K562 (cell line): ENCODE results near the gene MBD3. TPM values are rescaled to one million over a fixed set of nuclear protein-coding genes. Genes with fewer than 3 reads are reported as not detected.

ENCODE experiments used
- ARHGAP35 ChIP-seq: fragments of 450-650 bp; IDR thresholded peaks from 2 replicates; pipeline ENCODE4 v1.6.1; 2018; ENCODE audit not compliant: partially characterized antibody
- ATF1 ChIP-seq, 2 experiments: fragments of 450-650 bp in 1 of 2; IDR thresholded peaks; 2 replicates each; pipeline ENCODE4 v1.6.1; 2016; ENCODE audit warnings: missing compliant biosample characterization in 1 of 2, missing genetic modification characterization in 1 of 2
- COPS2 ChIP-seq: fragments of 450-650 bp; conservative IDR thresholded peaks from 2 replicates; pipeline ENCODE4 v1.6.1; 2016; ENCODE audit warnings: mild to moderate bottlenecking, moderate library complexity
- CREM ChIP-seq: IDR thresholded peaks from 2 replicates; pipeline ENCODE4 v1.6.1; 2014; ENCODE audit warnings: antibody characterized with exemption, low read depth
- EP300 ChIP-seq: IDR thresholded peaks from 2 replicates; pipeline ENCODE4 v1.6.1; 2012; ENCODE audit warnings: low read length, improper control_type of control experiment
- ESRRB ChIP-seq: fragments of 250-450 bp; sonication (Bioruptor Pico); IDR thresholded peaks from 2 replicates; pipeline ENCODE4 v1.5.0; 2020; ENCODE audit warnings: mild to moderate bottlenecking, moderate library complexity, borderline replicate concordance
- FOXJ2 ChIP-seq: fragments of 200-800 bp; sonication (Bioruptor generic); IDR thresholded peaks from 2 replicates; pipeline ENCODE4 v1.6.1; 2016; ENCODE audit warnings: missing genetic modification characterization, missing compliant biosample characterization
- GATAD2A ChIP-seq: fragments of 450-650 bp; IDR thresholded peaks from 2 replicates; pipeline ENCODE4 v1.6.1; 2017
- KAT7 ChIP-seq: sonication (generic); formaldehyde crosslinking; IDR thresholded peaks from 2 replicates; pipeline ENCODE4 v1.8.0; 2022; ENCODE audit warnings: missing genetic modification reagents, mild to moderate bottlenecking, borderline replicate concordance
- NCOA4 ChIP-seq: fragments of 450-650 bp; IDR thresholded peaks from 2 replicates; pipeline ENCODE4 v1.6.1; 2018; ENCODE audit warnings: mild to moderate bottlenecking; ENCODE audit not compliant: partially characterized antibody
- NR2F6 ChIP-seq: fragments of 450-650 bp; formaldehyde crosslinking; IDR thresholded peaks from 2 replicates; pipeline ENCODE4 v1.4.0; 2020; ENCODE audit warnings: mild to moderate bottlenecking
- PCBP1 ChIP-seq: fragments of 200-400 bp; formaldehyde crosslinking; IDR thresholded peaks from 2 replicates; pipeline ENCODE4 v1.6.1; 2018; ENCODE audit warnings: mild to moderate bottlenecking, low read depth, low read length; ENCODE audit not compliant: poor library complexity, severe bottlenecking
- POLR2B ChIP-seq: fragments of 450-650 bp; IDR thresholded peaks from 2 replicates; pipeline ENCODE4 v1.6.1; 2018; ENCODE audit warnings: low read depth; ENCODE audit not compliant: partially characterized antibody
- RBBP5 ChIP-seq: fragments of 200-600 bp; sonication (generic); IDR thresholded peaks from 2 replicates; pipeline ENCODE4 v1.6.1; 2012; ENCODE audit warnings: borderline replicate concordance, mild to moderate bottlenecking, low read length, control low read depth, inconsistent platforms; ENCODE audit not compliant: insufficient read depth, poor library complexity, severe bottlenecking
- RFX5 ChIP-seq: IDR thresholded peaks from 2 replicates; pipeline ENCODE4 v1.6.1; 2011; ENCODE audit warnings: low read depth, mild to moderate bottlenecking, improper control_type of control experiment, low read length
- RHOXF2B ChIP-seq: fragments of 250-450 bp; sonication (Bioruptor Pico); conservative IDR thresholded peaks from 2 replicates; pipeline ENCODE4 v1.5.1; 2021
- SREBF2 ChIP-seq: sonication (generic); formaldehyde crosslinking; IDR thresholded peaks from 2 replicates; pipeline ENCODE4 v1.4.0; 2020; ENCODE audit warnings: mild to moderate bottlenecking, missing genetic modification reagents
- SRF ChIP-seq, 2 experiments: fragments of 250-450, 450-650 bp in 1 of 2; sonication (Bioruptor Pico) in 1 of 2; sonication (generic) in 1 of 2; formaldehyde crosslinking; IDR thresholded peaks; 2 replicates each; pipeline versions ENCODE4 v1.5.0 to v1.5.1; 2020 to 2022; ENCODE audit warnings: mild to moderate bottlenecking in 1 of 2, missing genetic modification reagents in 1 of 2
- SUPT5H ChIP-seq: fragments of 450-650 bp; IDR thresholded peaks from 2 replicates; pipeline ENCODE4 v1.6.1; 2016
- TARDBP ChIP-seq: fragments of 450-650 bp; IDR thresholded peaks from 2 replicates; pipeline ENCODE4 v1.6.1; 2016
- YY1 ChIP-seq, 3 experiments: IDR thresholded peaks; 2 replicates each; pipeline ENCODE4 v1.6.1; 2011; ENCODE audit warnings: low read length in 2 of 3, mild to moderate bottlenecking in 2 of 3, moderate library complexity in 2 of 3, borderline replicate concordance in 1 of 3, control low read depth in 1 of 3, low read depth in 1 of 3; ENCODE audit not compliant: insufficient read depth in 3 of 3, insufficient replicate concordance in 2 of 3, control insufficient read depth in 1 of 3, insufficient read length in 1 of 3; ENCODE audit errors: extremely low read depth in 1 of 3
- ZNF274 ChIP-seq: IDR thresholded peaks from 2 replicates; pipeline ENCODE4 v1.6.1; 2011; ENCODE audit warnings: low read depth, mild to moderate bottlenecking, low read length, moderate library complexity, borderline replicate concordance
- ZNF77 ChIP-seq: fragments of 250-450 bp; sonication (Bioruptor Pico); IDR thresholded peaks from 2 replicates; pipeline ENCODE4 v1.5.0; 2020
- ZNF780A ChIP-seq: fragments of 250-450 bp; sonication (Bioruptor Pico); IDR thresholded peaks from 2 replicates; pipeline ENCODE4 v1.5.0; 2021; ENCODE audit warnings: mild to moderate bottlenecking
- polyA plus RNA-seq, 8 experiments: library from polyadenylated mRNA; depleted of rRNA in 4 of 8; stranded (reverse) in 5 of 8; unstranded in 3 of 8; fragments of >200 nt; fragmentation: Nextera tagmentation in 2 of 8; fragmentation: Illumina TruSeq in 1 of 8; extraction: Ambion mirVana in 2 of 8; extraction: Trizol in 1 of 8; gene quantifications; 2 replicates each; pipeline versions ENCODE4 v1.2.1 to v1.2.3, GENCODE V29; 2011 to 2014; ENCODE audit warnings: inconsistent platforms in 1 of 8, missing spikeins in 1 of 8
- total RNA-seq, 7 experiments: library from RNA; depleted of rRNA in 6 of 7; stranded (reverse); fragments of >200 nt in 6 of 7; fragmentation: Illumina TruSeq in 2 of 7; extraction: Trizol in 2 of 7; gene quantifications; 2 replicates each; pipeline versions ENCODE4 v1.2.1 to v1.2.3, GENCODE V29; 2011 to 2021; ENCODE audit warnings: low replicate concordance in 1 of 7
- TF ChIP-seq, protein P1 (sequence below): sonication (generic); formaldehyde crosslinking; IDR thresholded peaks from 2 replicates; pipeline ENCODE4 v1.8.1; 2022; ENCODE audit warnings: missing genetic modification reagents
- TF ChIP-seq, protein P2 (sequence below), 2 experiments: IDR thresholded peaks in 1 of 2; conservative IDR thresholded peaks in 1 of 2; 2 replicates each; pipeline ENCODE4 v1.6.1; 2016; ENCODE audit warnings: low read depth in 2 of 2, mild to moderate bottlenecking in 1 of 2, missing compliant biosample characterization in 1 of 2, missing genetic modification characterization in 1 of 2, moderate library complexity in 1 of 2

Gene MBD3
- total and polyA plus RNA-seq, 9 of the 15 experiments (the other 6 are each of a cell fraction or from before 2014, with no cell fraction given): 0.24 to 137 (median 30.9) TPM

DNA sequence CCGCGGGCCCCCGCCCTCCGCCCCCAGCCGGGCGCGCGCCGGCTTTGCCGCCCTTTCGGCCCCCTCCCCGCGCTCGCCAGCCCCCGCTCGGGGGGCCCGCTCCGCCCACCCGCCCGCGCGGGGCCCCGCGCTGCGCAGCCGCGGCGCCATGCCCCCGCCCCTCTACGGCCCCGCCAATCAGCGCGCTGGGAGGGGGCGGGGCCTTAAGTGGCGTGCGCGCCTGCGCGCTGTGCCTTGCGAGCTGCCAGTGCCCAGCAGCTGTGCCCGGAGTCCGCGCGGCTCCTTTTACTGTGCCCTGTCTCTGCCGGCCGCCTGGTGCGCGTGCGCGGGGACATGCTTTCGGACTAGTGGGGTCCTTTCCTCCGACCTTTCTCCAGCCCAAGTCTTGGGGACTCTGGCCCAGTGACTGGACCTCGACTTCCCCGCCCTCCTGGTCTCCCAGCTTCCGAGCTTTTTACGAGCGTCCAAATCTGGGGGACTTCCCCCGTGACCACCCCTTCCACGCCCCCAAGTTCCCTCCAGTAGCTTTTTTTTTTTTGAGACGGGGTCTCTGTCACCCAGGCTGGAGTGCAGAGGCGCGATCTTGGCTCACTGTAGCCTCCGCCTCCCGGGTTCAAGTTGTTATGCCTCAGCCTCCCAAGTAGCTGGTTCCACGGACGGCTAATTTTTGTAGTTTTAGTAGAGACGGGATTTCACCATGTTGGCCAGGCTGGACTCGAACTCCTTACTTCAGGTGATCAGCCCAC is at the start of gene MBD3 (continued):
- no peak for TF ChIP-seq COPS2
- TF ChIP-seq GATAD2A: no peak
- TF ChIP-seq POLR2B: peak; percentile 61
- no peak for TF ChIP-seq KAT7 (CRISPR knock-in tag)
- no peak for TF ChIP-seq ZNF780A
- TF ChIP-seq NCOA4: no peak
- no peak for TF ChIP-seq NR2F6 (CRISPR knock-in tag)
- no peak for TF ChIP-seq RHOXF2B
- TF ChIP-seq ESRRB (CRISPR knock-in tag): no peak
- TF ChIP-seq SREBF2: no peak
- no peak for TF ChIP-seq RFX5
- no peak; the same call in 1 of the 2 replicates for TF ChIP-seq CREM
- TF ChIP-seq SRF (CRISPR knock-in tag; IDR thresholded peaks at IDR 0.05): no peak
- peak in 2 of 3 experiments; percentile 2 to 42 for TF ChIP-seq YY1 (IDR thresholded peaks at IDR 0.05; ENCODE audit: borderline replicate concordance in 1 of 3, control insufficient read depth in 1 of 3, extremely low read depth in 1 of 3, insufficient read depth in 3 of 3, insufficient read length in 1 of 3, insufficient replicate concordance in 2 of 3, low read depth in 1 of 3, low read length in 2 of 3)
- peak; percentile 7 for TF ChIP-seq RBBP5
- TF ChIP-seq ZNF77: no peak
- TF ChIP-seq EP300: 0 out of 2 replicates have a peak, but pooled peaks have one; percentile 23
- TF ChIP-seq TARDBP: no peak
- no peak for TF ChIP-seq FOXJ2 (tag)
- no peak for TF ChIP-seq PCBP1
- TF ChIP-seq ARHGAP35: no peak
- TF ChIP-seq, protein P1, sequence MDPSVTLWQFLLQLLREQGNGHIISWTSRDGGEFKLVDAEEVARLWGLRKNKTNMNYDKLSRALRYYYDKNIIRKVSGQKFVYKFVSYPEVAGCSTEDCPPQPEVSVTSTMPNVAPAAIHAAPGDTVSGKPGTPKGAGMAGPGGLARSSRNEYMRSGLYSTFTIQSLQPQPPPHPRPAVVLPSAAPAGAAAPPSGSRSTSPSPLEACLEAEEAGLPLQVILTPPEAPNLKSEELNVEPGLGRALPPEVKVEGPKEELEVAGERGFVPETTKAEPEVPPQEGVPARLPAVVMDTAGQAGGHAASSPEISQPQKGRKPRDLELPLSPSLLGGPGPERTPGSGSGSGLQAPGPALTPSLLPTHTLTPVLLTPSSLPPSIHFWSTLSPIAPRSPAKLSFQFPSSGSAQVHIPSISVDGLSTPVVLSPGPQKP (CRISPR knock-in tag): no peak
- TF ChIP-seq ZNF274: no peak
- TF ChIP-seq ATF1 (CRISPR knock-in tag; IDR thresholded peaks at IDR 0.05): no peak
- TF ChIP-seq ATF1 (tag; IDR thresholded peaks at IDR 0.05): no peak
- TF ChIP-seq SUPT5H: peak; percentile 68
- TF ChIP-seq, protein P2, sequence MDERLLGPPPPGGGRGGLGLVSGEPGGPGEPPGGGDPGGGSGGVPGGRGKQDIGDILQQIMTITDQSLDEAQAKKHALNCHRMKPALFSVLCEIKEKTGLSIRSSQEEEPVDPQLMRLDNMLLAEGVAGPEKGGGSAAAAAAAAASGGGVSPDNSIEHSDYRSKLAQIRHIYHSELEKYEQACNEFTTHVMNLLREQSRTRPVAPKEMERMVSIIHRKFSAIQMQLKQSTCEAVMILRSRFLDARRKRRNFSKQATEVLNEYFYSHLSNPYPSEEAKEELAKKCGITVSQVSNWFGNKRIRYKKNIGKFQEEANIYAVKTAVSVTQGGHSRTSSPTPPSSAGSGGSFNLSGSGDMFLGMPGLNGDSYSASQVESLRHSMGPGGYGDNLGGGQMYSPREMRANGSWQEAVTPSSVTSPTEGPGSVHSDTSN (CRISPR knock-in tag; IDR thresholded peaks at IDR 0.05; ENCODE audit: low read depth): peak; percentile 34; the same call in 1 of the 2 replicates
- TF ChIP-seq, protein P2 (tag; conservative IDR thresholded peaks at IDR 0.05; ENCODE audit: low read depth): no peak
